Keratinocyte (primary cell): ENCODE data around the gene ZNF177.

Source experiments
- EZH2 ChIP-seq: IDR thresholded peaks from one replicate; pipeline ENCODE4 v1.6.1; 2012; ENCODE audit warnings: inconsistent platforms, mild to moderate bottlenecking, low read length, moderate library complexity
- TF ChIP-seq, protein P1 (sequence below), 3 experiments: IDR thresholded peaks in 1 of 3; conservative IDR thresholded peaks in 1 of 3; optimal IDR thresholded peaks in 1 of 3; 2 replicates in 2 of 3; 3 replicates in 1 of 3; pipeline versions ENCODE3 to v1.5.1; 2011; ENCODE audit warnings: low read length in 3 of 3, mild to moderate bottlenecking in 3 of 3, moderate library complexity in 2 of 3, control low read depth in 1 of 3, inconsistent platforms in 1 of 3; ENCODE audit not compliant: insufficient read depth in 2 of 3; ENCODE audit errors: extremely low read depth in 1 of 3

DNA sequence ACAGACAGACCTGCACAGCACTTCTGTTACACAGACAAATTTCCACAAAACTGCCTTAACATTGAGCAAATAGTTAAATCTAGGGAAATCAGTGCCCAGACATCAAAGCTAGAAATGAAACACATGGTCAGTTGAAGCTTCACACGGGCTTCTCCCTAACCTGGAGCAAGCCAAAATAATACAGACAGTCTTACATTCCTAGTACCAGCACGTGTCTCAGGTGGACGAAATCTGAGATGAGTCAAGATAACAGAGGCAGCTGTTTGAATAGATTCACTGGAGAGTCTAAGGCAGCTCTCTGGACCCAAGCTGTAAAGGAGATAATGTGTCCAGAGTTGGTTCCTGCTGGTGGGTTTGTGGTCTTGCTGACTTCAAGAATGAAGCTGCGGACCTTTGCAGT is 49.1 kb upstream of the ZNF177 start:
- TF ChIP-seq, protein P1, sequence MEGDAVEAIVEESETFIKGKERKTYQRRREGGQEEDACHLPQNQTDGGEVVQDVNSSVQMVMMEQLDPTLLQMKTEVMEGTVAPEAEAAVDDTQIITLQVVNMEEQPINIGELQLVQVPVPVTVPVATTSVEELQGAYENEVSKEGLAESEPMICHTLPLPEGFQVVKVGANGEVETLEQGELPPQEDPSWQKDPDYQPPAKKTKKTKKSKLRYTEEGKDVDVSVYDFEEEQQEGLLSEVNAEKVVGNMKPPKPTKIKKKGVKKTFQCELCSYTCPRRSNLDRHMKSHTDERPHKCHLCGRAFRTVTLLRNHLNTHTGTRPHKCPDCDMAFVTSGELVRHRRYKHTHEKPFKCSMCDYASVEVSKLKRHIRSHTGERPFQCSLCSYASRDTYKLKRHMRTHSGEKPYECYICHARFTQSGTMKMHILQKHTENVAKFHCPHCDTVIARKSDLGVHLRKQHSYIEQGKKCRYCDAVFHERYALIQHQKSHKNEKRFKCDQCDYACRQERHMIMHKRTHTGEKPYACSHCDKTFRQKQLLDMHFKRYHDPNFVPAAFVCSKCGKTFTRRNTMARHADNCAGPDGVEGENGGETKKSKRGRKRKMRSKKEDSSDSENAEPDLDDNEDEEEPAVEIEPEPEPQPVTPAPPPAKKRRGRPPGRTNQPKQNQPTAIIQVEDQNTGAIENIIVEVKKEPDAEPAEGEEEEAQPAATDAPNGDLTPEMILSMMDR (optimal IDR thresholded peaks at IDR 0.05 in 1 of 3, IDR thresholded peaks at IDR 0.05 in 1 of 3, conservative IDR thresholded peaks at IDR 0.05 in 1 of 3; ENCODE audit: extremely low read depth in 1 of 3, insufficient read depth in 2 of 3, low read length in 3 of 3): no peak
- TF ChIP-seq EZH2: no peak
